ENCODE results near the gene BAZ2B.

BAZ2B gene

GRCh38 chr2:159427048-159427447 lies 189.3 kb downstream of the BAZ2B start:
- H3K9ac ChIP-seq (ENCODE audit: low read depth, low read length) = no peak overlapping the region
- peak overlapping the region; percentile 57 for H2AFZ ChIP-seq (ENCODE audit: low read depth, low read length)
- H3K36me3 ChIP-seq (ENCODE audit: insufficient read depth, low read length) = no peaks in the 10 kb centered on the region

GRCh38 chr2:159419403-159419802 lies 196.9 kb downstream of the BAZ2B start:
- Histone ChIP-seq H4K20me1 (ENCODE audit: insufficient read depth, low read length) (no peaks in the 10 kb centered on the region), H3K9ac (ENCODE audit: low read depth, low read length) (no peak overlapping the region), H2AFZ (ENCODE audit: low read depth, low read length) (no peak overlapping the region), H3K79me2 (ENCODE audit: insufficient read depth, low read length) (no peaks in the 10 kb centered on the region), H3K36me3 (ENCODE audit: insufficient read depth, low read length) (no peaks in the 10 kb centered on the region), H3K27me3 (ENCODE audit: insufficient read depth, low read length, poor library complexity) (no peaks in the 10 kb centered on the region), H3K9me3 (ENCODE audit: insufficient read depth, low read length, severe bottlenecking) (no peaks in the 10 kb centered on the region), H3K4me1 (ENCODE audit: insufficient read depth, low read length) (no peaks in the 10 kb centered on the region), H3K4me3 (ENCODE audit: low read depth in 1 of 2, low read length in 2 of 2) (no peak overlapping the region), H3K27ac (ENCODE audit: low read length) (no peak overlapping the region), H3K4me2 (ENCODE audit: insufficient read depth, low read length) (no peak overlapping the region)
- DNase-seq = no peak
- no peak for ATAC-seq (ENCODE audit: insufficient read depth, low read depth)
- TF ChIP-seq EZH2 (IDR thresholded peaks at IDR 0.05; ENCODE audit: borderline replicate concordance, low read depth, low read length, severe bottlenecking) (no peak), CTCF (IDR thresholded peaks at IDR 0.05; ENCODE audit: borderline replicate concordance, extremely low read depth, low read length, poor library complexity, severe bottlenecking) (no peak)

More at GRCh38 chr2:159427048-159427447, 189.3 kb downstream of the BAZ2B start:
- no peak overlapping the region for H3K4me3 ChIP-seq (ENCODE audit: low read depth in 1 of 2, low read length in 2 of 2)
- H3K4me1 ChIP-seq (ENCODE audit: insufficient read depth, low read length) = peaks cover 13% of the 10 kb centered on the region
- H3K27ac ChIP-seq (ENCODE audit: low read length) = peak overlapping the region; percentile 43
- H3K27me3 ChIP-seq (ENCODE audit: insufficient read depth, low read length, poor library complexity) = no peaks in the 10 kb centered on the region
- no peaks in the 10 kb centered on the region for H3K9me3 ChIP-seq (ENCODE audit: insufficient read depth, low read length, severe bottlenecking)
- no peaks in the 10 kb centered on the region for H3K79me2 ChIP-seq (ENCODE audit: insufficient read depth, low read length)
- no peak for TF ChIP-seq CTCF (IDR thresholded peaks at IDR 0.05; ENCODE audit: borderline replicate concordance, extremely low read depth, low read length, poor library complexity, severe bottlenecking)
- TF ChIP-seq EZH2 (IDR thresholded peaks at IDR 0.05; ENCODE audit: borderline replicate concordance, low read depth, low read length, severe bottlenecking) = no peak
- no peaks in the 10 kb centered on the region for H4K20me1 ChIP-seq (ENCODE audit: insufficient read depth, low read length)
- ATAC-seq (ENCODE audit: insufficient read depth, low read depth) = peak; percentile 99
- peak overlapping the region; percentile 32; the same call in 1 of the 2 replicates for H3K4me2 ChIP-seq (ENCODE audit: insufficient read depth, low read length)
- no peak for DNase-seq

- DNase-seq = no peak
- TF ChIP-seq CTCF (IDR thresholded peaks at IDR 0.05; ENCODE audit: borderline replicate concordance, extremely low read depth, low read length, poor library complexity, severe bottlenecking) (no peak), EZH2 (IDR thresholded peaks at IDR 0.05; ENCODE audit: borderline replicate concordance, low read depth, low read length, severe bottlenecking) (no peak)
- Histone ChIP-seq H3K9me3 (ENCODE audit: insufficient read depth, low read length, severe bottlenecking) (no peaks in the 10 kb centered on the region), H2AFZ (ENCODE audit: low read depth, low read length) (no peak overlapping the region), H3K79me2 (ENCODE audit: insufficient read depth, low read length) (no peaks in the 10 kb centered on the region), H3K4me2 (ENCODE audit: insufficient read depth, low read length) (no peak overlapping the region), H4K20me1 (ENCODE audit: insufficient read depth, low read length) (no peaks in the 10 kb centered on the region), H3K4me3 (ENCODE audit: low read depth in 1 of 2, low read length in 2 of 2) (no peak overlapping the region), H3K36me3 (ENCODE audit: insufficient read depth, low read length) (peaks cover 10% of the 10 kb centered on the region; the same call in 1 of the 2 replicates), H3K27ac (ENCODE audit: low read length) (no peak overlapping the region), H3K4me1 (ENCODE audit: insufficient read depth, low read length) (no peaks in the 10 kb centered on the region), H3K9ac (ENCODE audit: low read depth, low read length) (no peak overlapping the region), H3K27me3 (ENCODE audit: insufficient read depth, low read length, poor library complexity) (no peaks in the 10 kb centered on the region)
- ATAC-seq (ENCODE audit: insufficient read depth, low read depth) = no peak
Measured at GRCh38 chr2:159411460-159411859, 204.9 kb downstream of the BAZ2B start.

- ATAC-seq (ENCODE audit: insufficient read depth, low read depth) = no peak
- Histone ChIP-seq H3K9ac (ENCODE audit: low read depth, low read length) (no peak overlapping the region), H3K4me1 (ENCODE audit: insufficient read depth, low read length) (no peaks in the 10 kb centered on the region), H2AFZ (ENCODE audit: low read depth, low read length) (no peak overlapping the region), H3K27me3 (ENCODE audit: insufficient read depth, low read length, poor library complexity) (no peaks in the 10 kb centered on the region), H3K79me2 (ENCODE audit: insufficient read depth, low read length) (no peaks in the 10 kb centered on the region), H3K4me3 (ENCODE audit: low read depth in 1 of 2, low read length in 2 of 2) (no peak overlapping the region), H4K20me1 (ENCODE audit: insufficient read depth, low read length) (no peaks in the 10 kb centered on the region), H3K4me2 (ENCODE audit: insufficient read depth, low read length) (no peak overlapping the region), H3K27ac (ENCODE audit: low read length) (no peak overlapping the region), H3K36me3 (ENCODE audit: insufficient read depth, low read length) (peaks cover 10% of the 10 kb centered on the region; the same call in 1 of the 2 replicates), H3K9me3 (ENCODE audit: insufficient read depth, low read length, severe bottlenecking) (no peaks in the 10 kb centered on the region)
- DNase-seq = no peak
- TF ChIP-seq EZH2 (IDR thresholded peaks at IDR 0.05; ENCODE audit: borderline replicate concordance, low read depth, low read length, severe bottlenecking) = no peak
- TF ChIP-seq CTCF (IDR thresholded peaks at IDR 0.05; ENCODE audit: borderline replicate concordance, extremely low read depth, low read length, poor library complexity, severe bottlenecking) = no peak
Measured at GRCh38 chr2:159410276-159410675, 206.1 kb downstream of the BAZ2B start.
